HUDEP-2 (cell line): ENCODE measurements around the gene MIPOL1.
"Not testable (repeated sequence)": the region's sequence is repeated elsewhere in the genome, so short reads cannot be mapped to it uniquely, and the experiment has no call there.

Source experiments
- DNase-seq, 76 experiments: peaks; one replicate each; lab custom pipeline; 2025; ENCODE audit not compliant: unreplicated experiment in 76 of 76; lab: John Stamatoyannopoulos, UW

Gene MIPOL1, protein sequence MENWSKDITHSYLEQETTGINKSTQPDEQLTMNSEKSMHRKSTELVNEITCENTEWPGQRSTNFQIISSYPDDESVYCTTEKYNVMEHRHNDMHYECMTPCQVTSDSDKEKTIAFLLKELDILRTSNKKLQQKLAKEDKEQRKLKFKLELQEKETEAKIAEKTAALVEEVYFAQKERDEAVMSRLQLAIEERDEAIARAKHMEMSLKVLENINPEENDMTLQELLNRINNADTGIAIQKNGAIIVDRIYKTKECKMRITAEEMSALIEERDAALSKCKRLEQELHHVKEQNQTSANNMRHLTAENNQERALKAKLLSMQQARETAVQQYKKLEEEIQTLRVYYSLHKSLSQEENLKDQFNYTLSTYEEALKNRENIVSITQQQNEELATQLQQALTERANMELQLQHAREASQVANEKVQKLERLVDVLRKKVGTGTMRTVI

DNA sequence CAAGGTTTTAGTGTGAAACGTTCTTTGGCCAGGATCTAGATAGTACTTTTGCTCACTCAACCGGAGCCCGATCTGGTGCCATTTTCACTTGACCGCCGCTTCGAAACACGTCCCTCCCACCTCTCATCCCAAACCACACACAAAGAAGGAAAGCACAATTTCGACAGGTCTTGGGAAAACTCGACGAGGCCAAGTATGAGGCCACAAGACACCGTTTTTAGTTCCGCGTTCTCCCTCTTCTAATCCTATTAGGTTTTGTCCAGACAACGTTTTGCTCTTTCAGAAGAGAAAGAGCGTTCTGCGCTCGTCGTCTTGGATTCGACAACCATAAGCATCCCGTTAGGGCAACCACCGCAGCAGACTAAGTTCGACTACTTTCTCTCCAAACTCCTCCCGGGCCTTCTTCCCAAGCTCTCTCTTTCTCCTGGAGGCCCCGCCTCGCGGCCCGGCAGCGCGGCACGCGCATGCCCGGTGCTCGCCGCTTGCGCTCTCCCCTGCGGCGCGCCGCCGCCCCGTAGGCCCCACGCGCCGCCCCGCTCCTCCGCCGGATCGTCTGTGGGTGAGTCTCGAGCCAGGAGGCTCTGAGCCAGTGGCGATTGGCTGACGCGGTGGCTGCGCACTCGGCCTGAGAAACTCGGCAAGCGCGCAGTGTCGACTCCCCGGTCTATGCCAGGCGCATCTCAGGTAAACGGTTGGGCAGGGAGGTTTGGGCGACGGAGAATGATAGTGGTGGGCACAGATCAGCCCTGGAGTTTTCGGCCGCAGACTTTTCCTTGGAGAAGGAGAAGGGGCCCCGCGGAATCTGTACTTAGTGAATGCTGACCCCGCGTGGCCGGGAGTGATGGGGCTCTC is at the start of gene MIPOL1:
Gene MIPOL1 (plus strand): TSS at position 517 of the 852 bp plus-strand sequence. CDS start 49,952 bp downstream, outside the sequence.
- peak in 74 of 76 experiments; percentile 10 to 89 (median 73) for DNase-seq

- peak in 19 of 76 experiments; percentile 17 to 53 (median 32) for DNase-seq
Measured at GRCh38 chr14:37150414-37150813, 47.3 kb upstream of the MIPOL1 start.

- no peak for DNase-seq
Measured at GRCh38 chr14:37153005-37153404, 44.7 kb upstream of the MIPOL1 start.

- DNase-seq = peak in 3 of 76 experiments; percentile 10 to 13 (median 12)
Measured at GRCh38 chr14:37153483-37153882, 44.3 kb upstream of the MIPOL1 start.

GRCh38 chr14:37157987-37158386 is 39.8 kb upstream of the MIPOL1 start:
- no peak for DNase-seq

- DNase-seq = not testable (repeated sequence)
Measured at GRCh38 chr14:37162307-37162706, 35.4 kb upstream of the MIPOL1 start.

GRCh38 chr14:37165794-37166193 is 31.9 kb upstream of the MIPOL1 start:
- no peak for DNase-seq

- DNase-seq = peak in 72 of 76 experiments; percentile 5 to 83 (median 64)
Measured at GRCh38 chr14:37167151-37168047, 30.3 kb upstream of the MIPOL1 start.

DNA sequence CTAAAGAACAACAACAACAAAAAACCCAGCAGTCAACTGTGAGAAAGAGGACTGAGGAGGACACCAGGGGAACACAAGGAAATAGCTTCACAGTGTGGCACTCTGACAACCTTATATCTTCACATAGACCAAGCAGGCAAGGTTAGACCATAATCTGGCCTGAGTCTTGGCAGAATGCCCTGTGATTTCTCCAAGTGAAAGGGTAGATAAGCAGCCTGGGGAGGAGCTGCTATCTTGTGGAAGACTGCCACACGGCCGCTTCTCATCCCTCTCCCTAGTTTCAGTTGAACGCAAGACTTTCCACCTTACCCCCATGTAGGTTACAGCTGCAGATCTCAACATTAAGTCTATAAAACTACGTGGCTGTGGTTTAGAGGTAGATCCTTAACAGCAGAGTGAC is 29.0 kb upstream of the MIPOL1 start:
- DNase-seq = peak in 75 of 76 experiments; percentile 36 to 99 (median 93)

- peak in 1 of 76 experiments; percentile 24 for DNase-seq
Measured at GRCh38 chr14:37170237-37170636, 27.5 kb upstream of the MIPOL1 start.

DNA sequence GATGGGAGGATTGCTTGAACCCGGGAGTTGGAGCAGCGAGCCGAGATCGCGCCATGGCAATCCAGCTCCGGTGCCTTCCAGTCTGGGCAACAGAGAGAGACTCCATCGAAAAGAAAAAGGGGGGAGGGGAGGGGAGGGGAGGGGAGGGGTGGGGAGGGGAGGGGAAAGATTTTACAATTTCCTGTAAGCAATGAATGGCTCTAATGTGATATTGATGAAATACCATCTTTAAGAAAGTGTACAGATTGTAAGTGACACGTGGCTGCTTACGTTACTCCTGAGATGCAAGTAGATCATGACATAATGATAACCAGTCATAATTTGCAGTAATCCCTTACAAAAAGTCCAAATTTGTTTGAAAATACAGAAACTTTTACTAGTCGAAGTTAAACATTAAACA is 26.7 kb upstream of the MIPOL1 start:
- peak in 25 of 76 experiments; percentile 6 to 63 (median 31) for DNase-seq

- peak in 1 of 76 experiments; percentile 24 for DNase-seq
Measured at GRCh38 chr14:37171678-37172023, 26.1 kb upstream of the MIPOL1 start.

- DNase-seq = peak; percentile 63 to 97 (median 92)
Measured at GRCh38 chr14:37172024-37172869, 25.5 kb upstream of the MIPOL1 start, which contains the start of gene SLC25A21. Gene SLC25A21, minus strand, starts transcription at chr14:37172606.

DNA sequence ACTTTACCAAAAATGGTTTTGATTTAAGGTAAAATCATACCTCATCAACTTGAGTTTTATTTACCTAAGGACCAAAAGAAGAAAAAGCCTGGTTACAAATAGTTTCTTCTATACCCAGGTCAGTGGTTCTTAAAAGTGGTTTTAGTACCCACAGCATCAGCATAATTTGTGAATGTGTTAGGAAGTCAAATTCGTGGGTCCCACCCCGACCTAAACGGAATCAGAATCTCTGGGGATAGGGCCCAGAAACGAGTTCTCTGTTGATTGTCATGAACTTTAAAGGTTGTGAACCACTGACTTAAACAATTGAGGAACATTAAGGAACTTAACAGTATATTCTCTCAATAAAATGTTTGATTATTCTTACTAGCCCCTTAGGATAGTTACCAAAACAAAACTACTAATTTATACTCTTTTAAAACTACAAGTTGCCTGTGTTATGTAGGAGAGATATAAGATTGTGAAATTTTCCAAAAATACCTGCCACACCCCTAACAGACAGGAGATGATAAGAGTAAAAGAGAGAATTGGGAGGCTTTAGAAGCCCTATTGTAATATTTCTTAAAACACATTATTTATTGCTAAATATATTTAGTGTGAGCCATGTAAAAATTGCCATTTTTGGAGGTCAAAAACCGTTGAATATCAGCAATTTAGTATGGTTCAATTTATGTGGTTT is 24.7 kb upstream of the MIPOL1 start:
- DNase-seq = peak in 16 of 76 experiments; percentile 2 to 69 (median 42)

DNA sequence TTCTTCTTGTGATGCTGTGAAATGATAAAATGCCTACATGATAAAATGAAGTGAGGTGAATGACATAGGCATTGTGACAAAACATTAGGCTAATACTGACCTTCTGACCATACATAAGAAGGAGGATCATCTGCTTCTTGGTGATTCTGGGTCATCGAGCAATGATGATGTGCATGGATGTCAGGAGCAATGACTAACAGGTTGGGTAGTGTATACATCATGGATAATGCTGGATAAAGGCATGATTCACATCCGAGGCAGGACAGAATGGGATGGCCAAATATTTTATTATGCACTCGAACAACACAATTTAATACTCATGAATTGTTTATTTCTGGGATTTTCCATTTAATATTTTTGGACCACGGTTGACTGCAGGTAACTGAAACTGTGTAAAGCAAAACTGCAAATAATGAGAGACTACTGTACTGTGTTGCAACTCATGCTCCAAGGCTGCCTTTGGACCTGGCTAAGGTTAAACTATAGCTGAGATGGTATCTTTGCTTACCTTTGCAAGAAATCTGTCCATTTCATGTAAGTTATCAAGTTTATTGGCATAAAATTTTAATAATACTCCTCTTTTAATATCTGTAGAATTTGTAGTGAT is 17.7 kb upstream of the MIPOL1 start:
- no peak for DNase-seq

DNA sequence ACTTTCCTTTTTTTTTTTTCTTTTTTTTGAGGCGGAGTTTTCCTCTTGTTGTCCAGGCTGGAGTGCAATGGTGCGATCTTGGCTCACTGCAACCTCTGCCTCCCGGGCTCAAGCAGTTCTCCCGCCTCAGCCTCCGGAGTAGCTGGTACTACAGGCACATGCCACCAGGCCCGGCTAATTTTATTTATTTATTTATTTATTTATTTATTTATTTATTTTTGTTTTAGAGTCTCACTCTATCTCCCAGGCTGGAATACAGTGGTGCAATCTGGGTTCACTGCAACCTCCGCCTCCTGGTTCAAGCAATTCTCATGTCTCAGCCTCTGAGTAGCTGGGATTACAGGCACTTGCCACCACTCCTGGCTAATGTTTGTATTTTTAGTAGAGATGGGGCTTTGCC is 16.9 kb upstream of the MIPOL1 start:
- not testable (repeated sequence) for DNase-seq

GRCh38 chr14:37181441-37181840 is 16.3 kb upstream of the MIPOL1 start:
- DNase-seq = no peak

GRCh38 chr14:37184520-37184919 is 13.2 kb upstream of the MIPOL1 start:
- DNase-seq = not testable (repeated sequence)
